AG09319 (cell line): ENCODE data around the gene KRT76.

ENCODE experiments used
- DNase-seq: peaks from one replicate; pipeline ENCODE4 v3.0.0-alpha.2; 2010; ENCODE audit warnings: low read depth; ENCODE audit errors: extremely low read depth
- CTCF ChIP-seq: IDR thresholded peaks from 2 replicates; pipeline ENCODE4 v1.5.1; 2011; ENCODE audit warnings: low read depth, mild to moderate bottlenecking, inconsistent platforms, low read length, moderate library complexity

The KRT76 gene

DNA sequence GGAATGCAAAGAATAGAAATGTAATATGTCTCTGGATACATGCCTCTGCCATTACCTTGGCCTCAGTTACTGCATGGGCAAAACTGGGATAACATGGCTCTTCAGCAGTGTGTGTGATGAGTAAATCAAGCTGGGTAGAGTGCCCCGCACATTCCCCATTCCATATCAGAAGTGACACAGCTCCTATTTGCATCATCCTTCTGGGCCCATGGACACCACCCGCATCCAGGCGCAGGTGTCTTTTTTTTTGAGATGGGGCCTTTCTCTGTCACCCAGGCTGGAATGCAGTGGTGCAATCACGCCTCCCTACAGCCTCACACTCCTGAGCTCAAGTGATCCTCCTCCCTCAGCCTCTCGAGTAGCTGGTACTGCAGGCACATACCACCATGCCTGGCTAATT is 31.6 kb downstream of the KRT76 start:
- no peak for DNase-seq
- TF ChIP-seq CTCF, result no peak

- no peak for TF ChIP-seq CTCF
- DNase-seq, result no peak
These were observed 32.5 kb downstream of the KRT76 start for GRCh38 chr12:52744493-52745156.

GRCh38 chr12:52742822-52743457 is 34.2 kb downstream of the KRT76 start:
- DNase-seq, result no peak
- TF ChIP-seq CTCF, result no peak

DNA sequence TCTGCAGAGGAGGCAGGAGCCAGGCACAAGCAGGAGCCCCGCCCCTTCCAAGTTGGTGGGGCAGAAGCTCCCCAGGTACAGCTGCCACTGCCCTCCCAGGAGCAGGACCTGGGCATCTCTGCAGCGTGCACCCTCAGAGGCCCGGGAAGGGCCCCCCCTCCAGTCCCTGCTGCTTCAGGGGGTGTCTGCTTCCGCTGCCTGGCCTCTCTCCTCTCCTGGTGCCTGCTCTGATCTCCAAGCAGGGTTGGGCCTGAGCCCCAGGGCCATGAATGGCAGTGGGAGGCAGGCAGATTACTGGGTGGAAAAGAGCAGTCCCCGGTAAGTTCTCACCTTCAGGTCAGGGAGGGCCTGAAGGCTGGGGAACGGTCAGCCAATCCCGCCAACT is 35.0 kb downstream of the KRT76 start:
- DNase-seq, result no peak
- TF ChIP-seq CTCF, result no peak

- no peak for DNase-seq
- TF ChIP-seq CTCF, result no peak
These were observed 35.6 kb downstream of the KRT76 start for GRCh38 chr12:52741375-52742195.

DNA sequence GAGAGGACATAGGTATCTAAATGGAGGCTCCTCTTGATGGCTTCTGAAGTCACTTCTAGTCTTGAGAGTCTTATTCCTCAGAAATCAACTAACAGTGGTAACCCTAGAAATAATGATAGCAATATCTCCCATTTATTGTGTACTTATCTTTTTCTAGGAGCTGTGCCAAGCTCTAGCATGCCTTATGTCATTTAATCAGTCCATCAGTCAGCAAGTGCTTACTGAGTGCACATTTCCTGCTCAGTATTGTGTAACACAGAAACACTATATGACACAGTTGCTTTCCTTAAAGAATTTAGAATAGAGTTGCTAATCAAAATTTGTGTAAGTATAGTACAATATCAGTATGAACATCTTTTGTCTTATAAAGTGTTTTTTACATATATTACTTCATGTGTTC is 36.6 kb downstream of the KRT76 start:
- TF ChIP-seq CTCF, result no peak
- no peak for DNase-seq

- no peak for DNase-seq
- no peak for TF ChIP-seq CTCF
These were observed 37.2 kb downstream of the KRT76 start for GRCh38 chr12:52739963-52740362.
